MCF 10A (cell line): ENCODE results near the gene IQCC. TPM values are rescaled to one million over a fixed set of nuclear protein-coding genes. Genes with fewer than 3 reads are reported as not detected.

Experiments
- BruUV-seq: library from RNA; stranded (reverse); fragments of 400-500 nt; replicated peaks from 2 replicates; lab custom pipeline; 2021; lab: Mats Ljungman, UMichigan
- CTCF ChIA-PET: fragments of 300-600 bp; sonication (Branson Sonifier 250); formaldehyde crosslinking; extraction: SDS; loops from one replicate; lab custom pipeline; 2021; ENCODE audit warnings: antibody characterized with exemption, inconsistent platforms; lab: Yijun Ruan, JAX
- POLR2A ChIA-PET: fragments of 300-600, 350-650 bp; sonication (Branson Sonifier 250); formaldehyde crosslinking; extraction: SDS; loops from one replicate; lab custom pipeline; 2020; ENCODE audit warnings: antibody characterized with exemption, inconsistent platforms; lab: Yijun Ruan, JAX
- DNase-seq: peaks from one replicate; pipeline ENCODE4 v3.0.0-alpha.2; 2018; ENCODE audit not compliant: unreplicated experiment
- H3K27ac Mint-ChIP-seq: one replicate; pipeline ENCODE4 v1.8.0; 2022; ENCODE audit warnings: mild to moderate bottlenecking, low read depth, mixed read lengths; ENCODE audit not compliant: unreplicated experiment
- H3K27me3 Mint-ChIP-seq: one replicate; pipeline ENCODE4 v1.8.0; 2022; ENCODE audit warnings: mixed read lengths; ENCODE audit not compliant: insufficient read depth, unreplicated experiment
- H3K36me3 Mint-ChIP-seq: one replicate; pipeline ENCODE4 v1.8.0; 2022; ENCODE audit warnings: mild to moderate bottlenecking, moderate library complexity, mixed read lengths; ENCODE audit not compliant: insufficient read depth, unreplicated experiment
- H3K4me1 Mint-ChIP-seq: one replicate; pipeline ENCODE4 v1.8.0; 2022; ENCODE audit warnings: mixed read lengths; ENCODE audit not compliant: insufficient read depth, unreplicated experiment
- H3K4me3 Mint-ChIP-seq: one replicate; pipeline ENCODE4 v1.8.0; 2022; ENCODE audit warnings: mild to moderate bottlenecking, moderate library complexity, mixed read lengths; ENCODE audit not compliant: unreplicated experiment
- H3K9me3 Mint-ChIP-seq: one replicate; pipeline ENCODE4 v1.8.0; 2022; ENCODE audit warnings: mixed read lengths; ENCODE audit not compliant: unreplicated experiment
- intact Hi-C: fragments of 100-400 bp; cut with micrococcal nuclease; formaldehyde crosslinking; loops from 2 replicates; pipeline ENCODE4 v1.14.1; 2022
- total RNA-seq: library from RNA; stranded (reverse); gene quantifications from 2 replicates; pipeline ENCODE4 v1.2.3, GENCODE V29; 2022
- TF ChIP-seq, protein P1 (sequence below): fragments of 200-600 bp; IDR thresholded peaks from one replicate; pipeline ENCODE4 v1.8.0; 2022; ENCODE audit warnings: antibody characterized with exemption, mild to moderate bottlenecking; ENCODE audit not compliant: unreplicated experiment

The IQCC gene
- total RNA-seq, 1 experiment from 2014 or later: 1.9 TPM

DNA sequence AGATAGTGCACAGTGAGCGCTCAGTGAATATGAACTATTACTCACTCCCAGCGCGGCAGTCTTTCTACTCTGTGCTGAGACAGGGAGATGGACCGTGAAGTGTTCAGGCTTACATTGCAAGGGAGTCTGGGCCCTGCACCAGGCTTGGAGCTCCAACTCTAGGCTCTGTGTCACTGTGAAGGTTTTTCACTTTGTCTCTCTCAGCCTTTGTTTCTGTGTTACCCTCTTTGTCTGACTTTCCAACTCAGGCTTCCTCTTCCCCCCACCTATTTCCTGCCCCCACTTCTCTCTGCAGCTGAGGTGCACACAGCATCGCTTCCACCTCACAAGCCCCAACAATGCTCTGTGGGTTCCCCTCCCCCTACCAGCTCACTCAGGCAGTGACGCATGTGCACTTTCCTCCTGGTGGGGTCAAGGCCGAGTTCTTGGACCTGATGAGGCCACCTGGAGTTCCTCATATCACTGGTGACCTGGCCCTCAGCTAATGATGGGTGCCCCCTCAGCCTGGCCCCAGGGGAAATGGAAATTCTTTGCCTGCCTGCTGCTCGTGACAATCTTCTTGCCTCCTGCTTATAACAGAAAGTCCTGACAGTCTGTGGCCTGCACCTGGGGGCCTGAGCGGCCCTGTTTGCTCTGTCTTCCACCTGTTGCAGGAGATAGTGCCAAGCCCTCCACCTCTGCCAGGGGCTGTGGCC is 44.5 kb downstream of the IQCC start:
- intact Hi-C loops: no loop called here
- Mint-ChIP-seq H3K27me3 (no peaks in the 10 kb centered on the region), H3K9me3 (no peaks in the 10 kb centered on the region), H3K27ac (no peak overlapping the region), H3K4me3 (no peak overlapping the region), H3K36me3 (no peaks in the 10 kb centered on the region), H3K4me1 (peaks cover 7% of the 10 kb centered on the region)
- TF ChIP-seq, protein P1, sequence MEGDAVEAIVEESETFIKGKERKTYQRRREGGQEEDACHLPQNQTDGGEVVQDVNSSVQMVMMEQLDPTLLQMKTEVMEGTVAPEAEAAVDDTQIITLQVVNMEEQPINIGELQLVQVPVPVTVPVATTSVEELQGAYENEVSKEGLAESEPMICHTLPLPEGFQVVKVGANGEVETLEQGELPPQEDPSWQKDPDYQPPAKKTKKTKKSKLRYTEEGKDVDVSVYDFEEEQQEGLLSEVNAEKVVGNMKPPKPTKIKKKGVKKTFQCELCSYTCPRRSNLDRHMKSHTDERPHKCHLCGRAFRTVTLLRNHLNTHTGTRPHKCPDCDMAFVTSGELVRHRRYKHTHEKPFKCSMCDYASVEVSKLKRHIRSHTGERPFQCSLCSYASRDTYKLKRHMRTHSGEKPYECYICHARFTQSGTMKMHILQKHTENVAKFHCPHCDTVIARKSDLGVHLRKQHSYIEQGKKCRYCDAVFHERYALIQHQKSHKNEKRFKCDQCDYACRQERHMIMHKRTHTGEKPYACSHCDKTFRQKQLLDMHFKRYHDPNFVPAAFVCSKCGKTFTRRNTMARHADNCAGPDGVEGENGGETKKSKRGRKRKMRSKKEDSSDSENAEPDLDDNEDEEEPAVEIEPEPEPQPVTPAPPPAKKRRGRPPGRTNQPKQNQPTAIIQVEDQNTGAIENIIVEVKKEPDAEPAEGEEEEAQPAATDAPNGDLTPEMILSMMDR: no peak
- ChIA-PET POLR2A (no interaction called here), CTCF (interaction anchor here (0.6 to 2.6 kb wide), 4 partner anchors 10 to 34 kb away, joined by 4 to 14 read pairs (median 7); no protein-coding TSS in a partner anchor)
- DNase-seq: no peak
- BruUV-seq: no TSS peak

DNA sequence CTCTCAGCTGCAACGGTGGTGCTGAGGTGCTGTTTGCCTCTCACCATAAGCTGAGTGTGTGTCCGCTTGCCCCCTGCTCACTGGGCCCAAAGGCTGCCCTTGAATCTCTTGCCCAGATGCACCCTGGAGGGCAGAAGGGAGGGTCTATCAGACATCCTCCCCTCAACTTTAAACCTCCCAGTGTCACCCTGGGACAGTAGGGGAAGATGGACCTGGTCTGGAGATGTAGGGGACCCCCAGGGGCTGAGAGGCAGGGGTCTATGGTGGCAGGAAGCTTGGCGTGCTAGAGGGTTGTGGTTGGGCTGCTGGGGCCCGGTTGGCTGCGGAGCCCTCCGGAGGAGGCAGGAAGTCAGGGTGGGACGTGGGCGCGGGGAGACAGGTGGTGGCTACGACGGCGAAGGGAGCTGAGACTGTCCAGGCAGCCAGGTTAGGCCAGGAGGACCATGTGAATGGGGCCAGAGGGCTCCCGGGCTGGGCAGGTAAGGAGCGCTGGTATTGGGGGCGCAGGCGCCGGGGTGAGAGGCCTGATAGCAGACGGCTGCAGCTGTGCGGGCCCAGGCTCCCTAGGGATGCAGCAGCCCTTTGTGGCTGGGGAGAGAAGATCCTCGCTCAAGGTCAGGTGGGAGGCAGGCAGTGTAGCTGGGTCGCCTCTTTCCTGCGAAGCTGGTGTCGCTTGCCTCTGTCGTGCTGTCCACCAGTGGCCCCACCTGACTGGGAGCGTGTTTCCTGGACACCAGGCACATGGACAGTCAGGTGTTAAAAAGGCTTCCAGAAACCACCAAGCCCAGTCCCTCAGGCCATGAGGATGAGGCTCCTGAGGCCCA is 45.6 kb downstream of the IQCC start, which contains the start of gene LCK:
Gene LCK, plus strand, starts transcription at position 373 of the 824 bp plus-strand sequence. CDS start 23,065 bp downstream, outside the sequence.
- DNase-seq: no peak
- no peaks in the 10 kb centered on the region for H3K27me3 Mint-ChIP-seq
- H3K4me3 Mint-ChIP-seq: no peak within 1 kb of the TSS
- TF ChIP-seq, protein P1: no peak
- intact Hi-C loops: no loop called here
- no TSS peak for BruUV-seq
- no peaks in the 10 kb centered on the region for H3K36me3 Mint-ChIP-seq
- POLR2A ChIA-PET: no interaction called here
- CTCF ChIA-PET: interaction anchor here (0.8 kb wide), 2 partner anchors 10 to 11 kb away, joined by 3 to 4 read pairs; no protein-coding TSS in a partner anchor
- H3K9me3 Mint-ChIP-seq: no peaks in the 10 kb centered on the region
- no peak within 1 kb of the TSS for H3K27ac Mint-ChIP-seq
- H3K4me1 Mint-ChIP-seq: peaks cover 7% of the 10 kb centered on the region

DNA sequence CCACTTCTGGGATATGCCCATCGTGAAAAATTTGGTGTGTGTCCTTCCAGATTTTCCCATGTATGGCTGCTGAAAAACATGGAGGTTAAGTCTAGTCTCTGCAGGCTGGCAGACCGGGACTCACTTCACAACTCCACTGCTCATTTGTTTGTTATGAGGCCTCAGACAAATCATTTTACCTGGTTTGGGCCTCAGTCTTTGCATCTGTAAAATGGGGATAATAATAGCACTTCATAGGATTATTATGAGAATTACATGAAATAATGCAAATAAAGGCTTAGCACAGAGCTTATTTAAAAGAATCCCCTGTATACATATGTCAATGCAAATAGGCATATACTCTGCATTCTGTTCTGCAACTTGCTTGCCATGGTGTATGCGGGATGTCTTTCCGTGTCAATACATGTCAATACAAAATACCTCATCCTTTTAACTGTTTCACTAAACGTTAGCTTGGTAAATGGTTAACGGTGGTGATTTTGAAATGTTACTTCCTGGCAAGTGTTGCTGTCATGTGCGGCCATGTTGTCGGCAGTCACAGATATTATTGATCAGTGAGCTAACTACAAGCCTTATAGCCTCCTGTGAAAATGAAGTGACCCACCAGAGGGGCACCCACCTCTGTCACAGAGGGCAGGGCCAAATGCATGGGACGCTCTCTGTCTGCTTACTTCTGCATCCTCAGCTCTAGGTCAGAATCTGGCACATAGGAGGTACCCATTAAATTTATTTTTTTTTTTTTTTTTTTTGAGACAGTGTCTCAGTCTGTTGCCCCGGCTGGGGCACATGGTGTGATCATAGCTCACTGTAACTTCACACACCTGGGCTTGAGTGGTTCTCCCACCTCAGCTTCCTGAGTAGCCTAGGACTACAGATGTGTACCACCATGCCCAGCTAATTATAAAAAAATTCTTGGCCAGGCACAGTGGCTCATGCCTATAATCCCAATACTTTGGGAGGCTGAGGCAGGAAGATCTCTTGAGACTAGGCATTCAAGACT is 49.9 kb downstream of the IQCC start:
- no TSS peak for BruUV-seq

More for the DNA sequence above, 49.9 kb downstream of the IQCC start:
- TF ChIP-seq, protein P1: no peak
- POLR2A ChIA-PET: interaction anchor here (0.7 kb wide), 1 partner anchor 76 kb away, joined by 4 read pairs; no protein-coding TSS in a partner anchor
- no peaks in the 10 kb centered on the region for H3K36me3 Mint-ChIP-seq
- CTCF ChIA-PET: interaction anchor here (0.6 to 1.0 kb wide), 3 partner anchors 17 to 48 kb away, joined by 3 to 4 read pairs (median 3); partner anchors contain the start of gene HDAC1
- no peak for DNase-seq
- H3K27me3 Mint-ChIP-seq: no peaks in the 10 kb centered on the region
- H3K27ac Mint-ChIP-seq: no peak overlapping the region
- no peaks in the 10 kb centered on the region for H3K9me3 Mint-ChIP-seq
- no peak overlapping the region for H3K4me3 Mint-ChIP-seq
- intact Hi-C loops: no loop called here
- no peaks in the 10 kb centered on the region for H3K4me1 Mint-ChIP-seq
